Liver (tissue), 3 donors: ENCODE measurements around the gene FGFBP1.

Source experiments
- ATF3 ChIP-seq: IDR thresholded peaks from 2 replicates; pipeline ENCODE4 v1.6.1; 2016; ENCODE audit warnings: antibody characterized with exemption
- EGR1 ChIP-seq, 2 donors: IDR thresholded peaks; 2 replicates each; pipeline ENCODE4 v1.6.1; 2016 to 2018; ENCODE audit warnings: antibody characterized with exemption in 2 of 2, low read depth in 2 of 2
- FOXA2 ChIP-seq: IDR thresholded peaks from 2 replicates; pipeline ENCODE4 v1.6.1; 2016; ENCODE audit warnings: antibody characterized with exemption
- GABPA ChIP-seq, 2 donors: IDR thresholded peaks in 1 of 2; conservative IDR thresholded peaks in 1 of 2; 2 replicates each; pipeline ENCODE4 v1.6.1; 2016; ENCODE audit warnings: antibody characterized with exemption in 2 of 2, mild to moderate bottlenecking in 1 of 2, moderate library complexity in 1 of 2
- HNF4G ChIP-seq: IDR thresholded peaks from 2 replicates; pipeline ENCODE4 v1.6.1; 2016; ENCODE audit warnings: antibody characterized with exemption
- JUND ChIP-seq, 2 donors: IDR thresholded peaks; 2 replicates each; pipeline ENCODE4 v1.6.1; 2016; ENCODE audit warnings: antibody characterized with exemption in 2 of 2
- RAD21 ChIP-seq, 2 donors: IDR thresholded peaks; 2 replicates each; pipeline ENCODE4 v1.6.1; 2016; ENCODE audit warnings: antibody characterized with exemption in 2 of 2, mild to moderate bottlenecking in 2 of 2
- REST ChIP-seq: IDR thresholded peaks from 2 replicates; pipeline ENCODE4 v1.6.1; 2016; ENCODE audit warnings: antibody characterized with exemption, mild to moderate bottlenecking
- SP1 ChIP-seq: IDR thresholded peaks from 2 replicates; pipeline ENCODE4 v1.6.1; 2018; ENCODE audit warnings: antibody characterized with exemption, mild to moderate bottlenecking
- TAF1 ChIP-seq: conservative IDR thresholded peaks from 2 replicates; pipeline ENCODE4 v1.6.1; 2016; ENCODE audit warnings: antibody characterized with exemption, mild to moderate bottlenecking
- YY1 ChIP-seq: IDR thresholded peaks from 2 replicates; pipeline ENCODE4 v1.6.1; 2016; ENCODE audit warnings: antibody characterized with exemption, mild to moderate bottlenecking
- ZBTB33 ChIP-seq: IDR thresholded peaks from 2 replicates; pipeline ENCODE4 v1.6.1; 2016; ENCODE audit warnings: antibody characterized with exemption
- TF ChIP-seq, protein P1 (sequence below): fragments of 150-350 bp; IDR thresholded peaks from 2 replicates; pipeline ENCODE4 v1.5.1; 2017; ENCODE audit warnings: improper control_type of control experiment, low read depth, low read length; ENCODE audit not compliant: missing input control
- TF ChIP-seq, protein P2 (sequence below): IDR thresholded peaks from 2 replicates; pipeline ENCODE4 v1.6.1; 2016; ENCODE audit warnings: antibody characterized with exemption
- donor health status: healthy.
- donor health status: healthy.

DNA sequence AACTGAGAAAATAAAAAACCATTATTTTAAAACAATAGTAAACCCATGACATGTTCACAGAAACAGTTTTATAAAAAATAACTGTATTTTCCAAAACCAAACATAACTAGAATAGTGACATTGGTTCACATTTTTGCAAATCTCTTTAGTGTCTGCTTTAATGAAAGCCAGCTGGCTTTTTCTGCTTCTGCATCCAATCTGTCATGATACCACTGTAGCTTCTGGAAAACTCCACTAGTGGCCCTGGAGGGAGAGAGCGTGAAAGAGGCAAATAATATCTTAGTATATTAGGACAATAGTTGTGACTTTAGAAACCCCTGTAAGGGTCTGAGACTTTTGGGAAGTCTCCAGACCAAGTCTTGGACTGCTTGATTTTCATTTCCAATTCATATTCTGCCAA, 31.1 kb downstream of the FGFBP1 start:
- TF ChIP-seq SP1 (no peak), EGR1 (IDR thresholded peaks at IDR 0.05; ENCODE audit: low read depth in 2 of 2) (no peak), JUND (IDR thresholded peaks at IDR 0.05) (no peak), REST (no peak), YY1 (no peak), ATF3 (no peak), GABPA (IDR thresholded peaks at IDR 0.05 in 1 of 2, conservative IDR thresholded peaks at IDR 0.05 in 1 of 2) (no peak), TAF1 (no peak), ZBTB33 (no peak), RAD21 (IDR thresholded peaks at IDR 0.05) (no peak), FOXA2 (no peak), HNF4G (no peak)
- TF ChIP-seq, protein P1, sequence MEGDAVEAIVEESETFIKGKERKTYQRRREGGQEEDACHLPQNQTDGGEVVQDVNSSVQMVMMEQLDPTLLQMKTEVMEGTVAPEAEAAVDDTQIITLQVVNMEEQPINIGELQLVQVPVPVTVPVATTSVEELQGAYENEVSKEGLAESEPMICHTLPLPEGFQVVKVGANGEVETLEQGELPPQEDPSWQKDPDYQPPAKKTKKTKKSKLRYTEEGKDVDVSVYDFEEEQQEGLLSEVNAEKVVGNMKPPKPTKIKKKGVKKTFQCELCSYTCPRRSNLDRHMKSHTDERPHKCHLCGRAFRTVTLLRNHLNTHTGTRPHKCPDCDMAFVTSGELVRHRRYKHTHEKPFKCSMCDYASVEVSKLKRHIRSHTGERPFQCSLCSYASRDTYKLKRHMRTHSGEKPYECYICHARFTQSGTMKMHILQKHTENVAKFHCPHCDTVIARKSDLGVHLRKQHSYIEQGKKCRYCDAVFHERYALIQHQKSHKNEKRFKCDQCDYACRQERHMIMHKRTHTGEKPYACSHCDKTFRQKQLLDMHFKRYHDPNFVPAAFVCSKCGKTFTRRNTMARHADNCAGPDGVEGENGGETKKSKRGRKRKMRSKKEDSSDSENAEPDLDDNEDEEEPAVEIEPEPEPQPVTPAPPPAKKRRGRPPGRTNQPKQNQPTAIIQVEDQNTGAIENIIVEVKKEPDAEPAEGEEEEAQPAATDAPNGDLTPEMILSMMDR = no peak
- TF ChIP-seq, protein P2, sequence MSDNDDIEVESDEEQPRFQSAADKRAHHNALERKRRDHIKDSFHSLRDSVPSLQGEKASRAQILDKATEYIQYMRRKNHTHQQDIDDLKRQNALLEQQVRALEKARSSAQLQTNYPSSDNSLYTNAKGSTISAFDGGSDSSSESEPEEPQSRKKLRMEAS = no peak
